ENCODE data around the gene NRIP1. TPM values are rescaled to one million over a fixed set of nuclear protein-coding genes. Genes with fewer than 3 reads are reported as not detected.
A peak's percentile ranks its signal among the peaks of the same experiment; 100 is the strongest.

The NRIP1 gene
- total and polyA plus RNA-seq, 2 of the 13 experiments (the other 11 are each of a cell fraction or from before 2014, with no cell fraction given) = 21.0 to 69.0 TPM

- TF ChIP-seq NR3C1 (CRISPR knock-in tag; IDR thresholded peaks at IDR 0.05) (no peak), NONO (IDR thresholded peaks at IDR 0.05) (no peak), NONO (CRISPR knock-in tag; conservative IDR thresholded peaks at IDR 0.05) (peak; percentile 60; the same call in 1 of the 2 replicates), ZC3H13 (CRISPR knock-in tag; IDR thresholded peaks at IDR 0.05) (peak; percentile 14; the same call in 1 of the 2 replicates), ZNF558 (CRISPR knock-in tag; IDR thresholded peaks at IDR 0.05; ENCODE audit: borderline replicate concordance) (peak; percentile 64; the same call in 1 of the 2 replicates), NR0B2 (CRISPR knock-in tag; IDR thresholded peaks at IDR 0.05) (0 out of 2 replicates have a peak, but pooled peaks have one; percentile 30), IKZF5 (CRISPR knock-in tag; IDR thresholded peaks at IDR 0.05) (peak; percentile 15; the same call in 1 of the 2 replicates), ZBTB1 (CRISPR knock-in tag; IDR thresholded peaks at IDR 0.05; ENCODE audit: borderline replicate concordance) (no peak), KLF16 (CRISPR knock-in tag; IDR thresholded peaks at IDR 0.05) (0 out of 4 replicates have a peak, but pooled peaks of 1 of the 2 experiments have one; percentile 20), BATF2 (CRISPR knock-in tag; IDR thresholded peaks at IDR 0.05) (no peak), ZNF121 (CRISPR knock-in tag; IDR thresholded peaks at IDR 0.05) (no peak), ZC3H4 (CRISPR knock-in tag; IDR thresholded peaks at IDR 0.05; ENCODE audit: borderline replicate concordance) (peak; percentile 37; the same call in 1 of the 2 replicates), HOXA5 (CRISPR knock-in tag; IDR thresholded peaks at IDR 0.05) (peak; percentile 32; the same call in 1 of the 2 replicates), XRCC5 (optimal IDR thresholded peaks at IDR 0.05; ENCODE audit: low read length) (peak; percentile 16), ZFX (CRISPR knock-in tag; IDR thresholded peaks at IDR 0.05; ENCODE audit: low read depth) (peak; percentile 60), MIXL1 (CRISPR knock-in tag; IDR thresholded peaks at IDR 0.05) (0 out of 2 replicates have a peak, but pooled peaks have one; percentile 27), RARA (CRISPR knock-in tag; IDR thresholded peaks at IDR 0.05) (peak; percentile 57), YEATS2 (CRISPR knock-in tag; IDR thresholded peaks at IDR 0.05; ENCODE audit: borderline replicate concordance) (no peak; the same call in 1 of the 2 replicates), GATAD1 (CRISPR knock-in tag; IDR thresholded peaks at IDR 0.05) (peak; percentile 52; the same call in 1 of the 2 replicates), ELF3 (CRISPR knock-in tag; IDR thresholded peaks at IDR 0.05) (no peak; the same call in 1 of the 2 replicates), POLR2G (IDR thresholded peaks at IDR 0.05; ENCODE audit: low read depth, low read length) (peak; percentile 77), MXI1 (IDR thresholded peaks at IDR 0.05; ENCODE audit: borderline replicate concordance, low read depth, low read length) (peak; percentile 63; the same call in 1 of the 3 replicates), SP5 (CRISPR knock-in tag; IDR thresholded peaks at IDR 0.05; ENCODE audit: borderline replicate concordance, low read depth) (peak; percentile 67)
- TF ChIP-seq, protein P1, sequence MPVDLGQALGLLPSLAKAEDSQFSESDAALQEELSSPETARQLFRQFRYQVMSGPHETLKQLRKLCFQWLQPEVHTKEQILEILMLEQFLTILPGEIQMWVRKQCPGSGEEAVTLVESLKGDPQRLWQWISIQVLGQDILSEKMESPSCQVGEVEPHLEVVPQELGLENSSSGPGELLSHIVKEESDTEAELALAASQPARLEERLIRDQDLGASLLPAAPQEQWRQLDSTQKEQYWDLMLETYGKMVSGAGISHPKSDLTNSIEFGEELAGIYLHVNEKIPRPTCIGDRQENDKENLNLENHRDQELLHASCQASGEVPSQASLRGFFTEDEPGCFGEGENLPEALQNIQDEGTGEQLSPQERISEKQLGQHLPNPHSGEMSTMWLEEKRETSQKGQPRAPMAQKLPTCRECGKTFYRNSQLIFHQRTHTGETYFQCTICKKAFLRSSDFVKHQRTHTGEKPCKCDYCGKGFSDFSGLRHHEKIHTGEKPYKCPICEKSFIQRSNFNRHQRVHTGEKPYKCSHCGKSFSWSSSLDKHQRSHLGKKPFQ (CRISPR knock-in tag; IDR thresholded peaks at IDR 0.05; ENCODE audit: insufficient replicate concordance) = no peak
- TF ChIP-seq, protein P2, sequence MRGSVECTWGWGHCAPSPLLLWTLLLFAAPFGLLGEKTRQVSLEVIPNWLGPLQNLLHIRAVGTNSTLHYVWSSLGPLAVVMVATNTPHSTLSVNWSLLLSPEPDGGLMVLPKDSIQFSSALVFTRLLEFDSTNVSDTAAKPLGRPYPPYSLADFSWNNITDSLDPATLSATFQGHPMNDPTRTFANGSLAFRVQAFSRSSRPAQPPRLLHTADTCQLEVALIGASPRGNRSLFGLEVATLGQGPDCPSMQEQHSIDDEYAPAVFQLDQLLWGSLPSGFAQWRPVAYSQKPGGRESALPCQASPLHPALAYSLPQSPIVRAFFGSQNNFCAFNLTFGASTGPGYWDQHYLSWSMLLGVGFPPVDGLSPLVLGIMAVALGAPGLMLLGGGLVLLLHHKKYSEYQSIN (CRISPR knock-in tag; IDR thresholded peaks at IDR 0.05; ENCODE audit: borderline replicate concordance) = no peak
These were observed at the start of gene NRIP1 (continued) for GRCh38 chr21:15064576-15065391.

Measured in HepG2 (cell line).